GM12878 (cell line): ENCODE results near the gene ITIH2. TPM values are rescaled to one million over a fixed set of nuclear protein-coding genes. Genes with fewer than 3 reads are reported as not detected.

Source experiments
- CUX1 ChIP-seq: IDR thresholded peaks from 2 replicates; pipeline ENCODE4 v1.6.1; 2012; ENCODE audit warnings: improper control_type of control experiment, low read depth, low read length; ENCODE audit not compliant: insufficient replicate concordance
- DPF2 ChIP-seq: fragments of 450-650 bp; IDR thresholded peaks from 2 replicates; pipeline ENCODE4 v1.6.1; 2017; ENCODE audit warnings: mild to moderate bottlenecking
- MTA3 ChIP-seq: IDR thresholded peaks from 2 replicates; pipeline ENCODE4 v1.6.1; 2012; ENCODE audit warnings: low read length, inconsistent platforms, borderline replicate concordance
- NRF1 ChIP-seq: conservative IDR thresholded peaks from 2 replicates; pipeline ENCODE4 v1.6.1; 2011; ENCODE audit warnings: mild to moderate bottlenecking, low read depth, low read length, improper control_type of control experiment
- RELA ChIP-seq: fragments of 450-650 bp; IDR thresholded peaks from 2 replicates; pipeline ENCODE4 v1.8.0; 2014; ENCODE audit warnings: borderline replicate concordance; ENCODE audit not compliant: partially characterized antibody
- SMAD1 ChIP-seq: fragments of 450-650 bp; IDR thresholded peaks from 2 replicates; pipeline ENCODE4 v1.6.1; 2018; ENCODE audit warnings: mild to moderate bottlenecking, low read depth; ENCODE audit not compliant: partially characterized antibody
- SMC3 ChIP-seq: IDR thresholded peaks from 2 replicates; pipeline ENCODE4 v1.6.1; 2011; ENCODE audit warnings: low read length, improper control_type of control experiment, borderline replicate concordance
- SP1 ChIP-seq: IDR thresholded peaks from one replicate; pipeline ENCODE4 v1.6.1; 2011; ENCODE audit warnings: low read depth, low read length
- polyA plus RNA-seq, 11 experiments: library from polyadenylated mRNA; depleted of rRNA in 4 of 11; unstranded in 6 of 11; stranded (reverse) in 5 of 11; fragments of >200 nt; fragmentation: Nextera tagmentation in 4 of 11; fragmentation: Illumina TruSeq in 1 of 11; extraction: Ambion mirVana in 4 of 11; extraction: Trizol in 1 of 11; gene quantifications; 1 replicate in 1 of 11; 2 replicates in 10 of 11; pipeline versions ENCODE4 v1.2.1 to v1.2.3, GENCODE V29; 2011 to 2016; ENCODE audit warnings: inconsistent platforms in 2 of 11, missing spikeins in 2 of 11, low read depth in 1 of 11
- total RNA-seq, 4 experiments: library from RNA; depleted of rRNA in 3 of 4; stranded (reverse); fragments of >200 nt in 3 of 4; fragmentation: Illumina TruSeq in 1 of 4; extraction: Trizol in 1 of 4; gene quantifications; 2 replicates each; pipeline versions ENCODE4 v1.2.1 to v1.2.3, GENCODE V29; 2013 to 2021

Gene ITIH2
- total and polyA plus RNA-seq, 10 of the 15 experiments (the other 5 are each of a cell fraction or from before 2014, with no cell fraction given) = 0.05 to 0.72 (median 0.53) TPM; not detected in 7

- no peak for TF ChIP-seq CUX1
- TF ChIP-seq SMC3 = no peak
- TF ChIP-seq RELA = no peak
- no peak for TF ChIP-seq MTA3
- no peak for TF ChIP-seq DPF2
- TF ChIP-seq SMAD1 = no peak
- TF ChIP-seq NRF1 = no peak
- TF ChIP-seq SP1 = no peak
These were observed 91.3 kb downstream of the ITIH2 start (continued) for GRCh38 chr10:7794251-7795026.
